CD4-positive, alpha-beta T cell treated with Interleukin-4 for 4 hours (primary cell): ENCODE measurements around the gene HOXA5.

Source experiments
- DNase-seq: peaks from one replicate; pipeline ENCODE4 v3.0.0-alpha.2; 2020

The HOXA5 gene

DNA sequence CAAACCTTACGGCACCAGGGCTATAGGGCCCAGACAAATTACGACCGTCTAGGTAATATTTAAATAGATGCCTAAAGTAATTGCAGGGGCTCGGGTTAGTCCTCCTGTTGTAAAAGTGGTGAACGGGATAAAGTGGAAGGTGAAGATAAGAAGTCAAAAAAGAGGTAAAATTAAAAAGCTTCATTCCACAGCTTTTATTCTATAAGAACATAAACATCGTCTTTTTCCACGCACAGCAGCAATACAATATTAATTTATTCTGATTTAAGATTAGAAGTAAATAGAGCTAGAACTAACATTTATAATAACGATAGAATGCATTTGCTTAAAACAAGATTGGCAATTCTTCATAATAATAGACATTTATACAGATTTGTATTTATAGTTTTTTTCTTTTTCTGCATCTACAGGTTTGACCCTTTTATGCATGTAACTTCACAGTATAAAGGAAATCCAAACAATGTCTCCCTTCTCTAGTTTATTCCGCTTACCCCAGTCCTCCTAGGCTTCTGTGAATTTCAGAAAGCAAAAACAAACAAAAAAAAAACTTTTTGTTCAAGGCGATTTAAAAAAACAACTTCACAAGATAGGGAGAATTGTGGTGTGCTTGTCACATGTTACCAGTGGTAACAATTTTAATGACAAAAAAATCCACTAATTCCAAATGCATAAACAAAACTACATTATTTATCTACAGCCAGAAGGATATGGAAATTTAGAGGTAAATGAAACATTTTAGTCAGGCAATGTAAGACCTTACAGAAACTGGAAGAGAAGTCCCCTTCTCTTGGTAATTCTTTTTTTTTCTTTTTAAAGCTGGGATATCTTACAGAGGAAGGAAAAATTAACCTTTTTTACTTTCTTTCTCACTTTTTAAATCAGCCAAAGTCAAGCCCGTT is 27.2 kb upstream of the HOXA5 start:
- DNase-seq = no peak

DNA sequence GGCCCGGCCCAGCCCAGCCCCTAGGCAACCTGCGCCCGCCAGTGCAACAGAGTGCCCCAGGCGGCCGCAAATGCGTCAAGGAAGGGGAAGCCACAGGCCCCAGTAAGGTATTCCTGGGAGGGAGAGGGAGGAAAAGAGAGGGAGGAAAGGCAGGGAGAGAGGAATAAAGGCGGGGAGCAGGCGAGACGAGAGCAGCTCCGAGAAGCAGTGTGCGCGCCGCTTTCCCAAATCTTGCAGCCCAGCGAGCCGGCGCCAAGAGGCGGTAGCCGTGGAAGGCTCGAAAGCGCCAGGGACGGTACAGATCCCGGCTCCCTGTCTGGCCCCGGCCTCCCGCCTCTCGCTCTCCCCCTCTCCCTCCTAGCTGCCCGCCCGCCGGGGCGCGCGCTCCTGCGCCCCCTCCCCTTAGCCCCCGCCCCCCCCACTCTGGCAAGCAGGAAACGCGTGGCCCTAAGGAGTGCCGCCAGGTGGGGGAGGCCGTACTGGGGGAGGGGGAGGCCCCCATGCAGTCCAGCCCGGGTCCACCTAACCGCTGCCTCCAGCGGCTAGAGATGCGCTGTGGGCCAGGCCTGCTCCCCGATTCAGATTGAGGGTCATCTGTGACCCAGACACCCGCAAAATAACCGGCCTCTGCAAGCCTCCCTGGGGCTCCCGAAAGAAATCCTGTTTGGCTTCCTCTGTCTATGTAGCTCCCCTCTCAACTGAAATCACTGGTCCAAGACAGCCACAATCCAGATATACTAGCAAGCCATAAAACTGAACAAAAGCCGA is 26.4 kb upstream of the HOXA5 start:
- DNase-seq = no peak

DNA sequence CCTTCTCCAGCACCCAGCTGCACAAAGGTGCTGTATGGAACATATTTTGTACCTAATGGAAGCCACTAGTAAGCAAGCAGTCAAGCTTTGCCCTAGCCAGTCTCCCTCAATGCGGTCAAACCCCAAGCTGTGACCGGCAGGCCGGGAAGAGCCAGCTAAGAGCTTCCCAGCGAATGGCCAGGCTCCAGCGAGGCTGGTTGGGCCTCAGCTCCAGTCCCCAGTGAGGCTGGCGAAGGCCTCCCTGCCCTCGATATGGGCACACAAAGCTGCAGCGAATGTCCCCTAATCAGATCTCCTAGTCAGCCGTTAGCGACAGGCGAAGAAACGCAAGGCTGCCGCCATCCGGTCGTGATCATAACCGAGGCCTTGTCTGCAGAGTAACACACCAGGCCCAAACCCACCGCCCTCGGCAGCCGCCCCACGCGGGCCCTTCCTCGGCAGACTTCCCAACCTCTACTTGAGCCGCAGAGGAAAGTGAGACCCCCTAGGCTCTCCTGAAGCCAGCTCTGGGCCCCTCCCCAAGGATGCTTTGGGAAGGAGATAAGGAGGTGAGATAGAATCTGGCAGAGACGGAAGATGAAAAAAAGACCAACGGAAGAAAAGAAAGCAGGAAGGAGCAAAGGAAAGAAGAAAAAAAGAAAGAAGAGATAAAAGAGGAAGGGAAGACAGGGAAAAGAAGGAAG is 24.9 kb upstream of the HOXA5 start:
- no peak for DNase-seq

DNA sequence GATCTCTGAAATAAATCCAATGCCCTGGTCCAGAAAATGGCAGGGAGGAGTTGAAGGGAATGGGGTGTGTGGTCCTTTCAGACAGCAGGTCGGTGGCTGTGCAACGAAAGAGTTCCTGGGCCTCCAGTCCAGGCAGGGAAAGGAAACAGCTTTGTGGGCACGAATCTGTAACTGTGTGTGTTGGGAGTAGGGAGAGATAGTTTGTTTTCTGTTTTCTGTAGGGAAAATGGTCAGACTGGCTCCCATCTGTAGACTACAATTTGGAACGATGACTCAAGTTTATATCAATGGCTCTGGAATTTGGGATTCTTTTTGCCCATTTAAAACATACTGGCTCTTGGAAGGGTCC is 24.4 kb upstream of the HOXA5 start:
- DNase-seq = no peak

DNA sequence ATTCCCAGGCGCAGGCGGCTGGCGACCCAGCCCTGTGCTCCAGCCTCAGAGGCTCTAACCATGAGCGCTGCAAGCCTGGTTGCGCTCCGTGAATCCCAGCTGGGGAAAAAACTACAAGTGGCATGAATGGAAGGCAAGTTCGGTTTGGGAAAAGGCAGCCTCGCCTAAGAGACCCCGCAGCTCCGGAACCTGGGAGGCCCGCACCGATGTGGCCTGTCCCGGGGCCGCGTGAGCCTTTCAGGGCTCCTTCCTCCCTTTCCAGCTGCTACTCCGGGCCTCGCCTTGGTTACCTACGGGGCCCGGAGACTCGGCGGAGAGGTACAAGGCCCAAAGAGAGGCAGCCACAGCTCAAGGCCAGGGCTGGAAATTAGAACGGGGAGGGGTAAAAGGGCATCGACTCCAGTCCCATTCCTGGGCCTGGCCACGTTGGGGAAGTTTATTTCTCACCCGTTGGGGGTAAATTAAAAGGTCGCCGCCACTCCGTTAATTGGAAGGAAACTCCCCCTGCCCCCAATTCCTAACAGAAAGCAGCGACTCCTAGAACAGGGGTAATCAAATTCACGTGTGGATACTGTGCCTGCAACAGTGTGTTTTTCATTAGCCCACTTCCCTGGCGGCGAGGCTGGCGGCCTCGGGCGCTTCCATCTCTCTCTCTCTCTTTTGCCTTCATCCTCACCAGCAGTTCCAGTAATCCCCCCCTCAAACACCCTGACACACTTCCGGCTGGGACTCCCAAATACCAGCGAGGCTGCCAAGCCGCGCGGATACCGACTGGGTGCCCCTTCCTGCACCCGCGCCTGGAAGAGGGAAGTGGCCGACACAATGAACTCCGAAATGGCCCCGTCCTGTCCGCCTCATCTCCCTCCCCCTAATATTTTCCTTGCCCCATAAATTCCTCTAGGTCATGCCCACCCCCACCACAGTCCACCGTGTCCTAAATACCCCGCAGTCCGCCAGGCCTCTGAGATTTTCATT is 23.3 kb upstream of the HOXA5 start:
- DNase-seq = no peak

DNA sequence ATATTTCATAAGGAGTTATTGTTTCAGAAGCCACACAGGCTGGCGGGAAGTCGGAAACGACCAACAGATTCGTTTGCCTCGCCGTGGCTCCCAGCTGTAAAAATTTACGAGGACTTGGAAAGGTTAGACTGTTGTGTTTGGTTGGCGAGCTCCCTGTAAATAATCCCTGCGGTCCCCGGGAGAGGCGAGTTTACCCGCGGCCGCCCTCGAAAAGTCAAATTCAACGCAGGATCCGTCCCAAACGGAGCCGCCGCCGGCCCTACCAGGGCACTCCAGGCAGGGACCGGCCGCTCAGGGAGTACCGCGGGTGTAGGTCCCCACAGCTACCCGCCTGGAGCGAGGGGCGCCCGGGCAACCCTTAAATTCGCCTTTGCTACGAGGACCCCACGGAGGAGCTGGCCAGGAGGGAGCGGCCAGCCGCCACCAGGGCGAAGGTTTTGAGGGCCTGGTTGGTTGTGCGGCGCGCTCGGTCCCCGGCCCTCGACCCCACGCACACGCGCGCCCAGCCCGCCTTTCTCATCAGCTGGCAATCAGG is 22.6 kb upstream of the HOXA5 start:
- DNase-seq = no peak

DNA sequence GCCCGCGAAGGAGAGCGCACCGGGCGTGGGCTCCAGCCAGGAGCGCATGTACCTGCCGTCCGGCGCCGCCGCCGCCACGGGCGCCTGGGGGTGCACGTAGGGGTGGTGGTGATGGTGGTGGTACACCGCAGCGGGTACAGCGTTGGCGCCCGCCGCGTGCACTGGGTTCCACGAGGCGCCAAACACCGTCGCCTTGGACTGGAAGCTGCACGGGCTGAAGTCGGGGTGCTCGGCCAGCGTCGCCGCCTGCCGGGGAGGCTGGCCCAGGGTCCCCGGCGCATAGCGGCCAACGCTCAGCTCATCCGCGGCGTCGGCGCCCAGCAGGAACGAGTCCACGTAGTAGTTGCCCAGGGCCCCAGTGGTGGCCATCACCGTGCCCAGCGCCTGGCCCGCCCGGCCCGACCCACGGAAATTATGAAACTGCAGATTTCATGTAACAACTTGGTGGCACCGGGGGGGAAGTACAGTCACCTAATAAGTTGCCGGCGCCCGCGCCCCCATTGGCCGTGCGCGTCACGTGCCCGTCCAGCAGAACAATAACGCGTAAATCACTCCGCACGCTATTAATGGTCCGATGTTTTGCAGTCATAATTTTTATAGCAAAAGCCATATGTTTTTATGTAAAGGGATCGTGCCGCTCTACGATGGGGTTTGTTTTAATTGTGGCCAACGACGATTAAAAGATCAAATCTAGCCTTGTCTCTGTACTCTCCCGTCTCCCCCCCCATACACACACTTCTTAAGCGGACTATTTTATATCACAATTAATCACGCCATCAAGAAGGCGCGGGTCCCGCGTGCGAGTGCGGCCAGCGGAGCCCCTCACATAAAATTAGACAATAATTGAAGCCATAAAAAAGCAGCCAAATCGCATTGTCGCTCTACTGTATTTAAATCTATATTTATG is 21.9 kb upstream of the HOXA5 start, which contains the start of gene HOXA9:
TSS of gene HOXA9 (minus strand) at position 449 of the 907 bp plus-strand sequence. CDS start at position 369, 80 bp downstream.
- no peak for DNase-seq

DNA sequence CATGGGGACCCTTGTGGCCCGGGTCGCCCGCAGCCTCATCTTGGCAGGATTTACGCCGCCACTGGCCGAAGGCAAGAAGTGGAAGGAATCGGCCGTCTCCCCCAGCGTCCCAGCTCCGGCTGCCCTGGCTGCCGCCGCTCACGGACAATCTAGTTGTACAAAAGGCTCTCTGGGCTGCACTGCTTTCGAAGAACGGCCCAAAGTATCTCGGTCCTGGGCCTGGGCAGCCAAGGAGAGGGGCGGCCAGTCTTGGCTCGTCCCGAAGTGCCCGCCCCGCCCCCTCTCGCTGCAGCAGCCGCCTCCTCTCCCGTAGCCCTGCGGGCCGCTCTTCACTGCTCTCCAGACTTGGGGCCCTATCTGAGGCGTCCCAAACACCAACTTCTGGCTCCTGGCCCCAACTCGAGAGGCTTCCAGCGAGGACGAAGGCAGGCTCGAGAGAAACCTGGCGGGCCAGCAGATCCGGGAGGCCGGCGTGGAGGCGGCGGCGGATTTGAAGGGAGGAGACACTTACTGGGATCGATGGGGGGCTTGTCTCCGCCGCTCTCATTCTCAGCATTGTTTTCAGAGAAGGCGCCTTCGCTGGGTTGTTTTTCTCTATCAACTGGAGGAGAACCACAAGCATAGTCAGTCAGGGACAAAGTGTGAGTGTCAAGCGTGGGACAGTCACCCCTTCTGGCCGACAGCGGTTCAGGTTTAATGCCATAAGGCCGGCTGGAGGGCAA is 21.0 kb upstream of the HOXA5 start:
- DNase-seq = no peak

DNA sequence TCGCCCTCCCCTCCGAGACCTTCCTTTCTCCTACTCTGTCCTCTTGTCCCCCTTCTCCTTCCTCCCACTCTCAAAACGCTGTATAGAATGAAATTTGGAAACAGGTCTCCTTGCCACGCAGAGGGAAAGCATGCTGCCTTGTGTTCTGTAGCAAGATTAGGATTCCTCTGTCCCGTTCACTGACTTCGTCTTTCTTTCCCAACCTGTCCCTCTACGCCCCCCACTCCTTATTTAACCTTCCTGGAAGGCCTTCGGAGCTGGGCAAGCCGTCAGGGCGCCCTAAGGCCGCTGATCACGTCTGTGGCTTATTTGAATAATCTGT is 20.5 kb upstream of the HOXA5 start:
- no peak for DNase-seq

DNA sequence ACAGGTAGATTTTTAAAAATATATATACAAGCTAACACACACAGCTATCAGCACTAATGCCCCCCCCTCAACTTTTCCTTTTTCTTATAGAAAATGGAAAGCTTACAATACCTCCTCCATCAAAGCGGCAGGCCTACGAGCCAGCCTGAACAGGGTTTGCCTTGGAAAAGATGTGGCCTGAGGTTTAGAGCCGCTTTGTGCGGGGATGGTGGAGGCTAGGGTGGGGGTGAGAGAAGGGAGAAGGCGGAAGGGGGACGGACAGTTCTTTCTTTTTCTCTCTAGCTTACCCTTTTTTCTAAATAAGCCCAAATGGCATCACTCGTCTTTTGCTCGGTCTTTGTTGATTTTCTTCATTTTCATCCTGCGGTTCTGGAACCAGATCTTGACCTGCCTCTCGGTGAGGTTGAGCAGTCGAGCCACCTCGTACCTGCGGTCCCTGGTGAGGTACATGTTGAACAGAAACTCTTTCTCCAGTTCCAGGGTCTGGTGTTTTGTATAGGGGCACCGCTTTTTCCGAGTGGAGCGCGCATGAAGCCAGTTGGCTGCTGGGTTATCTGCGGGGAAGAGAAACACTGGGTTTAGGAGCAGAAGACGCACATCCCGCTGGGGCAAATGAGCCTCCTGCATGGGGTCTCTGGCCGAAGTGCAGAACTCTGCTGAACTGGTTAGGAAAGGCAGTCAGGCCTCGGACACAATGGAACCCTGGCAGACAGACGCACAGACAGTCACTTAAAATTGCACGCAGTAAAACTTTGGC is 20.0 kb upstream of the HOXA5 start:
- no peak for DNase-seq

DNA sequence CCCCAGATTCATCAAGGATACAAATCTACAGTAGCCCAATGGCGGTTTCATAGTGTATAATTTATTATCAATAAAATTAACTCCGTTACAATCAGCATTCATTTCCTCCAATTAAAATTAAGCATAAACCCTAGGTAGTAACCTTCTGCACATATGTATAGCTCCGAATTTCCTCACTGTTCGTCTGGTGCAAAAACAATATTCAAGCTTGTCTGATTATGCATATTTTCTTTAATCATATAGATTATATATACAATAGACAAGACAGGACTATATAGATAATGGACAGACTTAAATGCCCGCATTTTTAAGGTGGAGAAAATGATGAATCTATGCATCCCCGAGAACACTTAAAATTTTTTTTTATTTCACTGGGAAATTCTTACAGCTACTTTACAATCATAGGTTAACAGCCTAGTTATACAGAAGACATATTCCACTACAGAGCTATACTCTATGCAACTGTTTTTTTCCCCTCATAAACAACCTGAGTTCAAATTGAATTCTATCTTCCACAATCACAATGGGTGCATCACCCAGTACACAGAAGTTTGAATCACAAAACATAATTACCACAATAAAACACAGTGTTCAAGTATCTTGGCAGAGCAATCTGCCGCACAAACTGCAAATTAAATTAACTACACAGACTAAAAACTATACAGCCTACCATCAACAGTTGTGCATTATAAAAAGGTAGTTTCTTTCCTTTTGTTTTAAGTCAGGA is 19.2 kb upstream of the HOXA5 start:
- DNase-seq = no peak

DNA sequence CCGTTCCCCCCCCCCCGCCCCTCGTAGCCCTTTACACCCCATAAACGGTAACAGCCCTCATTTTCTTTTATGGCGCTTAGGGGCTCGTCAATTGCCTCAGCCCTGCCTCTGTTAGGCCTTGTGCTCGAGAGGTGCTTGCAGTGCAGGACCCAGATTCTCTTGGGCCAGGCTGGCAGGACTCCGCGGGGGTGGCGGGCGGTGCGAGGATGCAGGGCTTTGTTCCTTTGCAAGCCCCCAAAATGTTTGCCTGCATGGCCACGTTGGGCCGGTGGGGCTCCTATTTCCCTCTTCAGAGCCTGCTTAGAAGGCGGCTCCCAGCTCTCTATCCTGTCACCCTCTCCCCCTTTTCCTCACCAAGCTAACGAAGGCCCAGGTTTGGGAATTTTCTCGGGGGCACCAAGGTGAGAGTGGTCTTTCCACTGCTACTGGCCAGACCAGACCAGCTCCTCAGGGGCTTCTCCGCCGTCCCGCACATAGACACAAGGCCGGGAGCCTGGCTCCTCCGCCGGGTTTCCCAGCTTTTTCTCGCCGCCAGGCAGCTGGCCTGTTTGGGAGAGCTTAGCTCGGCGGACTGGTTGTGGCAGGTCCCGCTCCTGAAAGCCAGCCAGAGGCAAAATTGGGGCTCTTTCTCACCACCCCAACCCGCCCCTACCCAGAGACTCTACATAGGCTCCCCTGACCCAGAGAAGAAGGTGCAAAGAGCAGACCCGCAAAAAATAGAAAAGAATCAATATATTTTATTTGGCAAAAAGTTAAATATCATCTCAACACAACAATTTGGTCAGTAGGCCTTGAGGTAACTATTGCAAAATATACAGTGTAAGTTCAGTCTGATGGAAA is 18.5 kb upstream of the HOXA5 start:
- no peak for DNase-seq

DNA sequence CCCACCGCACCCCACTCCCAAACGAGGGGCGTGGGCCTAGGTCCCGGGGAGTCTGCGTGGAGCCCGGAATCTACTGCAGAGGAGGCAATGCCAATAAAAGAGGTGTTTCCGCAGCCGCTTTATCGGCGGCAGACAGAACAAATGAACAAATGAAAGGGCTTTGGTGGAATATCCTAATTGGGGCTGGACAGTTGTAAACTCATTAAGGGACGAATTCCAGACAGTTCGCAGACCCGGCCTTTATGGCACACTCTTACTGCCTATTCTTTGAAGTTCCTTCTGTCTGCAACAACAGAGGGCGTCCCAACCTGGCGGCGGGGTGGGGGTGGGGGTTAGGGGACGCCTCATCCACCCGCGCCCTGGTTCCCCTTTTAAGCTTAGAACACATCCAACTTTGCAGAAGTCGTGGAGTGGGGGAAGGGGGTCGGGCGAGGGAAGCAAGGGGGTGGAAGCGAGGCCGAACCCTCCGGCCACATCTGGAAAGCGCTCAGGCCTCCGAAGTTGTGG is 17.8 kb upstream of the HOXA5 start:
- no peak for DNase-seq

DNA sequence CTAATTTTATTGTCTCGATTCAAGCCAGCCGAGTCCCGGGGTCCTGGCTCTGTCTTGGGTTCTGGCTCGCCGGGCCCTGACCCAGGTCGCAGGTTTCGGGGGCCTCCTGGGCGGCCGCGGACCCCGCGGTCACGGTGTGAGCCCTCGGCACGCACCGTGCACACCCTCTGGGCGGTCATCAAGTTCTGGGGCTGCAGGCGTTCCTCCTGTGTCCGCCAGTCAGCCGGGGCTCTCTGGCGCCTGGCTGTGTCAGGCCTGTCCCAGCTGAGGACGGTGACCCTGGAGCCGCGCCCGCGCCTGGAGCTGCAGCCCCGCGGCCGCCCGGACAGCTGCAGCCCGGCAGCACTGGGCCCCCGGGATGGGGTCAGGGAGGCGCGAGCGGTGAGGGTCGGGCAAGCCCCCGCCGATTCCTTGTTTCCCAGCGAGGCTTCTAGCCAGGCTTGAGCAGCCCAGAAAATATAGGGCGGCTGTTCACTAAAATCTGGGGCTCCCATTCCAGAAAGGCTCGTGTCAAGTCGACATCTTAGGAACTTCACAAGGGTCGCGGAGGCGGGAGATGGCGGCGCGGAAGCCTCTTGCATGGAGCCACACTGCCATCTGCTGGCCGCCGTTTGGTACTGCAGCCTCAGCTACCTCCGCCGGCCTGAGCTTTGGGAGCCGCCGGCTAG is 17.2 kb upstream of the HOXA5 start:
- peak; percentile 85 for DNase-seq

DNA sequence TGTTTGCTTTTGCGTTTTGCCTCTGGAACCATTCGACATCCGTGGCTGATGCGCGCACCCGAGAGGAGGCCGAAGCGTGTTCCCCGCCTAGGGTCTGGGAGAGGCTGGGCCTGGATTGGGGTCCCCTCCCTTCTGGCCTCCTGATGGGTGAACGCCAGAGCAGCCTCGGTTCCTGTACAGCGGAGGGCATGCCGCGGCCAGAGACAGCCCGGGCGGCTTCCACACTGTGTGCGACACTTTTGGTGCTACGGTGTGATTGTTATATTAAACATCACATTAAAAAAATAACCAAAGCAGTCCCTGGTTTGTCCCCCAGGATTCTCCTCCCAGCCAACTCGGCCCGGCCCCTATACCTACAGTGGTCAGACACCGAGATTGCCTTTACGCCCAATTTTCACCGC is 16.7 kb upstream of the HOXA5 start:
- no peak for DNase-seq

DNA sequence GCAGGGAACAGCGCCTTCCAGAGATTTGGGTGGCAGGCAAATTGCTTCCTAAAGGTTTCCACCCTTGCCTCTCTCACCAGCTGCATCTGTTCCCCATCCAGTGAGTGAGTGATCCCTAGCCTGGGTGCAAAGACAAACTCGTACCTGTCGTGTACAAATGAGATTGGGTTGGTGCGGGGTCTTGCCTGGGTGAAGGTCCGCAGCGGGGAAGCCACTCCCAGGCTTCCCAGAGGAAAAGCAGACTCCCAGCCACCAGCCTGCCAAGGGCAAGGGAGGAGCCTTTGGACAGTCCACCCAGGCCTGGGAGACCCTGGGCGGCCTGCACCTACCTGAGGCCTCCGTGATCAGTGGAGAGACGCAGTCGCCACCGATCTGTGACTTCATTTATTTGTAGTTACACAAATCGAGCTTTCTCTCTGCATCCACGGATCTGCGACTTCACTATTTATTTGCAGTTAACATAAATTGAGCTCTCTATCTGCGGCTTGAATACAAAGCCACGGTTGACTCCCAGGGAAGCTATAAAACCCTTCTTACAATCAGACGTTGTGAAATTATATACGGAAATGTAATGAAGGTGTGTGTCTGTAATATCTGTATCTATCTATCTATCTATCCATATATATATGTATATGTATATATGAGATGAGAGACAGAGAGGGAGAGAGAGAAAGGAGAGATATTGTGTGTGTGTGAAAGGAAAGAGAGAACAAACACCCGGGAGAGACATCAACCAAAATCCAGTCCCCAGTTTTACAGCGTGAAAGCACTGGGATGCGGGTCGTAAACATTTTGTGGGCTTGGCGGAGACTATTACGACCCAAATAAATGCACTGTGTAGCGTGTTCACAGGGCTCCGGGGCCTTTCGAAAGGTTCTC is 16.0 kb upstream of the HOXA5 start:
- no peak for DNase-seq
